Stimulated activated memory B cell treated with anti-CD40 and anti-IgM and Interleukin-4, amounts not matched to agents 10 μg/mL and 1 μg/mL and 100 μg/mL, for 72 hours (primary cell): Measurements from ENCODE around the gene ZDHHC11B.

ENCODE experiments used
- ATAC-seq: fragments of 150-1000 bp; cut with Tn5 transposase; 2 replicates; pipeline ENCODE4 v1.10.0; 2021
- H3K27ac Mint-ChIP-seq: one replicate; pipeline ENCODE4 v1.8.0; 2022; ENCODE audit warnings: mild to moderate bottlenecking, mixed read lengths
- H3K27me3 Mint-ChIP-seq: one replicate; pipeline ENCODE4 v1.8.0; 2022; ENCODE audit warnings: mixed read lengths
- H3K36me3 Mint-ChIP-seq: one replicate; pipeline ENCODE4 v1.8.0; 2022; ENCODE audit warnings: mixed read lengths
- H3K4me1 Mint-ChIP-seq: one replicate; pipeline ENCODE4 v1.8.0; 2022; ENCODE audit warnings: mixed read lengths
- H3K4me3 Mint-ChIP-seq: one replicate; pipeline ENCODE4 v1.8.0; 2022; ENCODE audit warnings: mild to moderate bottlenecking, moderate library complexity, mixed read lengths
- H3K9me3 Mint-ChIP-seq: one replicate; pipeline ENCODE4 v1.8.0; 2022; ENCODE audit warnings: mixed read lengths

ZDHHC11B gene

DNA sequence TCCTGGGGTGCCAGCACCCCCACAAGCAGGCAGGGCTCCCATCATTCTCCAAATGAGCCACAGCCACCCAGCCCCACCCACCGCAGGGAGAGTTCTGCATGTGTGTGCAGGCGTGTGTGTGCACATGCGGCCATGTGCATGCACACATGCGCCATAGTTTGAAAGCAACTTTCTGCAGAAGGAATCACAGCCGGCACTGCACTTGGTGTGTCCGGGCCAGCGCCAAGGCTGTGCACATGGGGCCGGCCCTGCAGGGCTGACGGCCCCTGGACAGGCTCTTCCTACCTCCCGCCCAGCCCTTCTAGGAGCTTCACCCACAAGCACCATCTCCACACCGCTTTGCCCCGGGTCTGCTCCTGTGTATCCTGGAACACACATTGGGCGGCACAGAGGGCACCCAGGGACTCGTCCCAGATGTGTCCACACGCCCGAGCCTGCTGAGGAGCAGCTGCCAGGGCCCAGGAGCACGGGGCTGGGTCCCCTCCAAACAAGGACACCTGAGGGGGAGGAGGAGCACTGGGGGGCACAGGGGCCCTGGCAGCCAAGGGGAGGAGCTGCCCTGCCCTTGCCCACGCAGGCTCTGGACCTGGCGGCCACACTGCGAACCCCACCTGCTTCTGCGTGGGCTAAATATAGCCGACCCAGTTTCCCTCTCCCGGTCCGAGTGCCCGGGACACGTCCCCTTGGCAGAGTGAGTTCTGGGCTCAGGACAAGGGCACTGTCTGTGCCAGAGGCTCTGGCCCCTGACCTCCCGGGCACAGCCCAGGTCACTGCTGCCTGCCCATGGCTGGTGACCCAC lies 110.5 kb downstream of the ZDHHC11B start:
- Mint-ChIP-seq H3K36me3 (no peaks in the 10 kb centered on the region), H3K27ac (peak overlapping the region; percentile 52), H3K4me1 (peaks cover 37% of the 10 kb centered on the region), H3K9me3 (no peaks in the 10 kb centered on the region), H3K27me3 (peaks cover 47% of the 10 kb centered on the region), H3K4me3 (no peak overlapping the region)
- no peak for ATAC-seq

GRCh38 chr5:673161-673830 lies 111.2 kb downstream of the ZDHHC11B start:
- no peaks in the 10 kb centered on the region for H3K36me3 Mint-ChIP-seq
- peaks cover 47% of the 10 kb centered on the region for H3K27me3 Mint-ChIP-seq
- H3K4me1 Mint-ChIP-seq, result peaks cover 37% of the 10 kb centered on the region
- H3K27ac Mint-ChIP-seq, result peak overlapping the region; percentile 52
- H3K4me3 Mint-ChIP-seq, result no peak overlapping the region
- ATAC-seq, result no peak
- H3K9me3 Mint-ChIP-seq, result no peaks in the 10 kb centered on the region

- peak; percentile 24 for ATAC-seq
- H3K9me3 Mint-ChIP-seq, result no peaks in the 10 kb centered on the region
- peaks cover 4% of the 10 kb centered on the region for H3K36me3 Mint-ChIP-seq
- H3K4me3 Mint-ChIP-seq, result no peak overlapping the region
- H3K27me3 Mint-ChIP-seq, result peaks cover 47% of the 10 kb centered on the region
- H3K4me1 Mint-ChIP-seq, result peaks cover 37% of the 10 kb centered on the region
- H3K27ac Mint-ChIP-seq, result peak overlapping the region; percentile 52
Measured at GRCh38 chr5:672329-673160, 112.0 kb downstream of the ZDHHC11B start.

- H3K27ac Mint-ChIP-seq, result peak overlapping the region; percentile 52
- H3K4me1 Mint-ChIP-seq, result peaks cover 37% of the 10 kb centered on the region
- peaks cover 47% of the 10 kb centered on the region for H3K27me3 Mint-ChIP-seq
- peak; percentile 77 for ATAC-seq
- no peak overlapping the region for H3K4me3 Mint-ChIP-seq
- H3K9me3 Mint-ChIP-seq, result no peaks in the 10 kb centered on the region
- peaks cover 12% of the 10 kb centered on the region for H3K36me3 Mint-ChIP-seq
Measured at GRCh38 chr5:671459-672328, 112.8 kb downstream of the ZDHHC11B start.

- no peak overlapping the region for H3K27ac Mint-ChIP-seq
- H3K9me3 Mint-ChIP-seq, result no peaks in the 10 kb centered on the region
- H3K4me3 Mint-ChIP-seq, result no peak overlapping the region
- peaks cover 47% of the 10 kb centered on the region for H3K27me3 Mint-ChIP-seq
- peaks cover 37% of the 10 kb centered on the region for H3K4me1 Mint-ChIP-seq
- no peak for ATAC-seq
- peaks cover 19% of the 10 kb centered on the region for H3K36me3 Mint-ChIP-seq
Measured at GRCh38 chr5:670396-671270, 113.9 kb downstream of the ZDHHC11B start.

DNA sequence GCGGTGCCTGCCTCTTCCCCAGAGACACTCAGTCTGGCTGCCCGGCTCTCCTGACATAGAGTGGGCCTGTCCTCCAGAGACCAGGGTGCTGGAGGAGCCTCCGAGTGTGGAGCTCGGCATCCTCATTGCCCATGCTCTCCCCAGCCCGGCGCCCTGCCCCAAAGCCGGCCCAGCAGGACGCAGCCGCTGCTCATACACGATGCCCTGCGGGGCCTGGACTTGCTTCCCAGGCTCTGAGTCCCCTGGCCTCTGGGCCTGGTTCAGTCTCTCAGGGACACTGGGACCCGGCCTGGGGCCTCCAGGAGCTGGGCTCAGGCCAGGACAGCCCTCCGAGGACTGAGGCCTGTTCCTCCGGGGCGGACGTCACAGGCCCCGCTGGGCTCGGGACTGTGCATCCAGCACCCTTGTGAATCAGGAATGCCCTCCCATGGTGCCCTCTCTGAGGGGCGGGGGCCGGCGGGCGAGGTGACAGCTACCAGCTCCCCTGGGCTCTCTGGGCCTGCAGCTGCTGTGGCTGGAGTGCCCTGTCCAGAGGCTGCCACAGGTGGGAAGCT lies 114.6 kb downstream of the ZDHHC11B start:
- H3K36me3 Mint-ChIP-seq, result peaks cover 25% of the 10 kb centered on the region
- H3K4me3 Mint-ChIP-seq, result no peak overlapping the region
- no peak for ATAC-seq
- no peak overlapping the region for H3K27ac Mint-ChIP-seq
- no peaks in the 10 kb centered on the region for H3K9me3 Mint-ChIP-seq
- H3K4me1 Mint-ChIP-seq, result peaks cover 37% of the 10 kb centered on the region
- peaks cover 45% of the 10 kb centered on the region for H3K27me3 Mint-ChIP-seq

GRCh38 chr5:669111-669841 lies 115.3 kb downstream of the ZDHHC11B start:
- Mint-ChIP-seq H3K9me3 (no peaks in the 10 kb centered on the region), H3K27me3 (peaks cover 39% of the 10 kb centered on the region), H3K27ac (no peak overlapping the region), H3K4me1 (peaks cover 36% of the 10 kb centered on the region), H3K36me3 (peaks cover 31% of the 10 kb centered on the region), H3K4me3 (no peak overlapping the region)
- ATAC-seq, result no peak

DNA sequence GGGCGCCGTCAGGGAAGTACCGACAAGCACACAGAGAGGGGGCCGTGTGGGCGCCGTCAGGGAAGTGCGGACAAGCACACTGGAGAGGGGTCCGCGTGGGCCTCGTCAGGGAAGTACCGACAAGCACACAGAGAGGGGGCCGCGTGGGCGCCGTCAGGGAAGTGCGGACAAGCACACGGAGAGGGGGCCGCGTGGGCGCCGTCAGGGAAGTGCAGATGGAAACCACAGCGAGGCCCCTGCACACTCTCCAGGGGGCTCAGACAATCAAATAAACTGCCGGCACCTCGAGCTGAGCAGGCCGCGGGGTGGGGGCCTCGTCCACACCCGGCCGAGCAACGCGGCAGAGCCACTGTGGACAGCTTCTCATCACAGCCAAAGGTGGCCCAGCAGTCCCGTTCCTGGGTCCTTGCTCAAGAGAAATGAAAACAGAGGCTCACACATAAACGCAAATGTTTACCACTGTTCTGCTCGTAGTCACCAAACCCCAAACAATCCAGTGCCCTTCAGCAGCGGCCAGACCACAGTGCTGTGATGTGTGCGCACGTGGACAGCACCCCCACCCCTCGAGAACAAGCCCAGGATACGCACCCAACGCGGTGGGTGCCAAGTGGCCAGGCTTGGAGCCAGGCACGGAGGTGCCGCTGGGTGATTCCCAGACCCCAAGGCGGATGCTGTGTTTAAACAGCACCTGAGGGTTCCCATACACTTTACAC lies 116.1 kb downstream of the ZDHHC11B start:
- Mint-ChIP-seq H3K4me3 (no peak overlapping the region), H3K4me1 (peaks cover 29% of the 10 kb centered on the region), H3K36me3 (peaks cover 39% of the 10 kb centered on the region), H3K27ac (no peak overlapping the region), H3K9me3 (no peaks in the 10 kb centered on the region), H3K27me3 (peaks cover 31% of the 10 kb centered on the region)
- ATAC-seq, result no peak

DNA sequence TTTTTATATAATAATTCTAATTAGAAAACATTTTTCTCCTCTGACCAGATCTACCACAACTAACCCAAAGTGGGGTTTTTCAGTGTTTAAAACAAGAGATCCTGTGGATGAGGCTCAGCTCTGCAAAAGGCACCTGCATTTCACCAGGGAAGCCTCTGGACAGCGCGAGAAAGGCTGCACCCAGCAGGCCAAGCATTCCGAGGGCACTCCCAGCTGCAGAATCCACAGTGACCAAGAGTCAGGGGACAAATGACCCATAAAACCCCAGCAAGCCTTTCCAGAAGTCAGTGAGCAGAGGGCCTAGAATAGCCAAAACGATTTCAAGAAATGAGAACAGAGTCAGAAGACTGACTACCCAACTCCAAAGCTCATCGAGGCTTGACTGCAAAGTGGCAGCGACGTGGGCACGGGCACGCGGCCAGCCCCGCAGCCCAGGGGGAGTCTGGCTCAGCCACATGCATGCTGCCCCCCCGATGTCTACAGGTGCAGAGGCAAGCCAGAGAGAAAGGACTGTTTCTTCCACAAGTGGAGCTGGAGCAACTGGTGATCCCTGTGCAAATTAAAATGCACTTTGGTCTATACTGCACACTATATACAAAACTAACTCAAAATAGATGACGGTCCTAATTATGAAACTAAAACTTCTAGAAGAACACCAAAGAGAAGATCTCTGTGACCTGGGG lies 117.6 kb downstream of the ZDHHC11B start:
- H3K27ac Mint-ChIP-seq, result no peak overlapping the region
- no peak for ATAC-seq
- no peak overlapping the region for H3K4me3 Mint-ChIP-seq
- H3K4me1 Mint-ChIP-seq, result peaks cover 14% of the 10 kb centered on the region
- no peaks in the 10 kb centered on the region for H3K9me3 Mint-ChIP-seq
- H3K36me3 Mint-ChIP-seq, result peaks cover 49% of the 10 kb centered on the region
- H3K27me3 Mint-ChIP-seq, result peaks cover 17% of the 10 kb centered on the region

DNA sequence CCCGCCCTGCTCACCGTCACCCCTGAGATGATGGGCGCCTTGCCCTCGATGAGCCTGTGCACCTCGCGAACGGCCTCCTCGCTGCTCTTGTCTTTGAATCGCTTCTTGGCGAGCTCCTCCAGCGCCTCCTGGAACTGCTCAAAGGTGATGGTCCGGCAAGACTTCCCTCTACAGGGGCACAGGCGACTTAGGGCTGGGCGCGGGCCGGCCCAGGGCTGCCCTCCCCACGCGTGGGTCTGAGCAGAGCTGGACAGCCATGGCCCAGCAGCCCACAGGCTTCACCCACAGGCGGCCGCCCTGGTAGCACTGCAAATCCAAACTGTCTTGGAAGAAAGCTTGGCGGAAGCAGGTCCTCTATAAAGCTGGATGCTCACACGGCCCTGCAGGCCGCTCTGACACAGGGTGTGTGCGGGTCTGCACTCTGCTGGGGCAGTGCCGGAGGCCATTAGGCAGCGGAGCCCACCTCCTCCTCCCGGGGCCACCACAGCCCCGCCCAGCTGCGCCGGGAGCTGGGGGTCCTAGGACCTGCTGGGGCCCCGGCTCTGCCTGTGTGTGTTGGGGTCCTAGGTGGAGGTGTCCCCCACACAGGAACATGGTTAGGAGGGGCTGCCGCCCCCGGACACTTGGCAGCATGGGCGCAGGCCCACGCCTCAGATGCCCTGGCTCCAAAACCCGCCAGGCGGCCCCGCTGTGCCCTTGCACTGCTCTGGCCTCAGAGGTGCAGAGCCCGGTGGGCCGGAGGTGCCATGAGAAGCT lies 118.4 kb downstream of the ZDHHC11B start:
- ATAC-seq, result no peak
- Mint-ChIP-seq H3K36me3 (peaks cover 55% of the 10 kb centered on the region), H3K27me3 (peaks cover 10% of the 10 kb centered on the region), H3K4me3 (no peak overlapping the region), H3K4me1 (peaks cover 7% of the 10 kb centered on the region), H3K27ac (no peak overlapping the region), H3K9me3 (no peaks in the 10 kb centered on the region)

- no peaks in the 10 kb centered on the region for H3K9me3 Mint-ChIP-seq
- no peak overlapping the region for H3K27ac Mint-ChIP-seq
- H3K27me3 Mint-ChIP-seq, result peaks cover 4% of the 10 kb centered on the region
- peak; percentile 52 for ATAC-seq
- peaks cover 61% of the 10 kb centered on the region for H3K36me3 Mint-ChIP-seq
- no peak overlapping the region for H3K4me3 Mint-ChIP-seq
- H3K4me1 Mint-ChIP-seq, result peaks cover 2% of the 10 kb centered on the region
Measured at GRCh38 chr5:665541-665955, 119.0 kb downstream of the ZDHHC11B start.

GRCh38 chr5:664994-665360 lies 119.6 kb downstream of the ZDHHC11B start:
- Mint-ChIP-seq H3K9me3 (no peaks in the 10 kb centered on the region), H3K4me3 (no peak overlapping the region), H3K27me3 (no peaks in the 10 kb centered on the region), H3K4me1 (no peaks in the 10 kb centered on the region), H3K36me3 (peaks cover 66% of the 10 kb centered on the region), H3K27ac (no peak overlapping the region)
- ATAC-seq, result no peak
